ENCODE data around the gene RNF223.
A peak's percentile ranks its signal among the peaks of the same experiment; 100 is the strongest.

Gene RNF223

GRCh38 chr1:1024149-1024770 lies 49.8 kb downstream of the RNF223 start:
- Histone ChIP-seq H3K4me3 (ENCODE audit: low read length) (no peak overlapping the region), H3K27me3 (ENCODE audit: control insufficient read depth, insufficient read depth, low read length) (no peaks in the 10 kb centered on the region), H3K36me3 (ENCODE audit: control insufficient read depth, insufficient read depth, low read length) (0 out of 2 replicates have a peak, but pooled peaks cover 7% of the 10 kb centered on the region), H3K4me1 (ENCODE audit: control insufficient read depth, insufficient read depth, low read length) (peaks cover 27% of the 10 kb centered on the region), H3K9me3 (ENCODE audit: control insufficient read depth, insufficient read depth, low read length) (no peaks in the 10 kb centered on the region), H3K27ac (ENCODE audit: low read length) (no peak overlapping the region)
- DNase-seq (ENCODE audit: low read depth, low spot score) = no peak
- WGBS (ENCODE audit: insufficient coverage, insufficient read length) = no CpG with 5 or more reads among the region's 9 CpGs

- no peak overlapping the region for H3K4me3 ChIP-seq (ENCODE audit: low read length)
- peaks cover 27% of the 10 kb centered on the region for H3K4me1 ChIP-seq (ENCODE audit: control insufficient read depth, insufficient read depth, low read length)
- WGBS (ENCODE audit: insufficient coverage, insufficient read length) = no CpG with 5 or more reads among the region's 13 CpGs
- no peaks in the 10 kb centered on the region for H3K9me3 ChIP-seq (ENCODE audit: control insufficient read depth, insufficient read depth, low read length)
- DNase-seq (ENCODE audit: low read depth, low spot score) = no peak
- H3K27me3 ChIP-seq (ENCODE audit: control insufficient read depth, insufficient read depth, low read length) = no peaks in the 10 kb centered on the region
- no peak overlapping the region for H3K27ac ChIP-seq (ENCODE audit: low read length)
- 0 out of 2 replicates have a peak, but pooled peaks cover 7% of the 10 kb centered on the region for H3K36me3 ChIP-seq (ENCODE audit: control insufficient read depth, insufficient read depth, low read length)
Observed at GRCh38 chr1:1023700-1024099, 50.4 kb downstream of the RNF223 start.

- DNase-seq (ENCODE audit: low read depth, low spot score) = no peak
- Histone ChIP-seq H3K4me3 (ENCODE audit: low read length) (no peak overlapping the region), H3K27me3 (ENCODE audit: control insufficient read depth, insufficient read depth, low read length) (no peaks in the 10 kb centered on the region), H3K9me3 (ENCODE audit: control insufficient read depth, insufficient read depth, low read length) (no peaks in the 10 kb centered on the region), H3K27ac (ENCODE audit: low read length) (no peak overlapping the region), H3K4me1 (ENCODE audit: control insufficient read depth, insufficient read depth, low read length) (peaks cover 27% of the 10 kb centered on the region), H3K36me3 (ENCODE audit: control insufficient read depth, insufficient read depth, low read length) (0 out of 2 replicates have a peak, but pooled peaks cover 2% of the 10 kb centered on the region)
- WGBS (ENCODE audit: insufficient coverage, insufficient read length) = no CpG with 5 or more reads among the region's 27 CpGs
Observed at GRCh38 chr1:1022302-1023009, 51.6 kb downstream of the RNF223 start.

- Histone ChIP-seq H3K27me3 (ENCODE audit: control insufficient read depth, insufficient read depth, low read length) (no peaks in the 10 kb centered on the region), H3K4me1 (ENCODE audit: control insufficient read depth, insufficient read depth, low read length) (peaks cover 27% of the 10 kb centered on the region), H3K27ac (ENCODE audit: low read length) (no peak overlapping the region), H3K9me3 (ENCODE audit: control insufficient read depth, insufficient read depth, low read length) (no peaks in the 10 kb centered on the region), H3K4me3 (ENCODE audit: low read length) (no peak overlapping the region), H3K36me3 (ENCODE audit: control insufficient read depth, insufficient read depth, low read length) (no peaks in the 10 kb centered on the region)
- no CpG with 5 or more reads among the region's 10 CpGs for WGBS (ENCODE audit: insufficient coverage, insufficient read length)
- no peak for DNase-seq (ENCODE audit: low read depth, low spot score)
Observed at GRCh38 chr1:1021920-1022259, 52.2 kb downstream of the RNF223 start.

GRCh38 chr1:1021010-1021919 lies 52.8 kb downstream of the RNF223 start:
- peaks cover 27% of the 10 kb centered on the region for H3K4me1 ChIP-seq (ENCODE audit: control insufficient read depth, insufficient read depth, low read length)
- H3K4me3 ChIP-seq (ENCODE audit: low read length) = peak overlapping the region; percentile 92; the same call in 1 of the 2 replicates
- no CpG with 5 or more reads among the region's 33 CpGs for WGBS (ENCODE audit: insufficient coverage, insufficient read length)
- no peak overlapping the region for H3K27ac ChIP-seq (ENCODE audit: low read length)
- H3K27me3 ChIP-seq (ENCODE audit: control insufficient read depth, insufficient read depth, low read length) = no peaks in the 10 kb centered on the region
- no peaks in the 10 kb centered on the region for H3K9me3 ChIP-seq (ENCODE audit: control insufficient read depth, insufficient read depth, low read length)
- no peaks in the 10 kb centered on the region for H3K36me3 ChIP-seq (ENCODE audit: control insufficient read depth, insufficient read depth, low read length)
- DNase-seq (ENCODE audit: low read depth, low spot score) = no peak
